K562 (cell line): Measurements from ENCODE around the gene TTC4. TPM values are rescaled to one million over a fixed set of nuclear protein-coding genes. Genes with fewer than 3 reads are reported as not detected.

Experiments used
- ATAC-seq: fragments of 200-7000 bp; cut with Tn5 transposase; 3 replicates; pipeline ENCODE4 v1.9.1; 2020; ENCODE audit warnings: moderate library complexity
- BruUV-seq: library from RNA; stranded (reverse); fragments of 400-500 nt; replicated peaks from 2 replicates; lab custom pipeline; 2021; lab: Mats Ljungman, UMichigan
- CTCF ChIA-PET: fragments of 300-600 bp; formaldehyde crosslinking; extraction: SDS; loops from one replicate; lab custom pipeline; 2021; ENCODE audit warnings: low intra/inter-chr PET ratio; lab: Yijun Ruan, JAX
- POLR2A ChIA-PET: fragments of 300-600, 350-650 bp; sonication (Branson Sonifier 250); formaldehyde crosslinking; extraction: SDS; loops from one replicate; lab custom pipeline; 2021; ENCODE audit warnings: antibody characterized with exemption, inconsistent platforms; lab: Yijun Ruan, JAX
- DNase-seq, 4 experiments: peaks; one replicate each; pipeline versions ENCODE4 v3.0.0 to v3.0.0-alpha.2; 2011 to 2018; ENCODE audit warnings: low spot score in 3 of 4, mixed read lengths in 3 of 4; ENCODE audit errors: extremely low read depth in 1 of 4
- FAIRE-seq: peaks from 2 replicates; lab custom pipeline; 2011; peaks lifted over from hg19 to GRCh38; lab: Jason Lieb, UNC
- H2AFZ ChIP-seq: 2 replicates; pipeline ENCODE4 v1.6.0; 2011; ENCODE audit warnings: low read depth, low read length, control low read depth, inconsistent platforms
- H3K27ac ChIP-seq: fragments of 200-600 bp; 3 replicates; pipeline ENCODE4 v1.8.0; 2011; ENCODE audit warnings: low read depth, mild to moderate bottlenecking, control low read depth, inconsistent platforms, low read length, moderate library complexity, mixed read lengths; ENCODE audit errors: extremely low read depth
- H3K27me3 ChIP-seq, 2 experiments: fragments of 300-600 bp in 1 of 2; 2 replicates in 1 of 2; 3 replicates in 1 of 2; pipeline versions ENCODE4 v1.6.0 to v1.8.0; 2011; ENCODE audit warnings: inconsistent platforms in 2 of 2, low read length in 2 of 2, mild to moderate bottlenecking in 1 of 2, mixed read lengths in 1 of 2, moderate library complexity in 1 of 2; ENCODE audit not compliant: control insufficient read depth in 2 of 2, insufficient read depth in 2 of 2
- H3K36me3 ChIP-seq: fragments of 300-600 bp; 3 replicates; pipeline ENCODE4 v1.8.0; 2011; ENCODE audit warnings: mild to moderate bottlenecking, low read length, inconsistent platforms; ENCODE audit not compliant: control insufficient read depth, insufficient read depth
- H3K4me1 ChIP-seq, 2 experiments: fragments of 200-600 bp in 1 of 2; replicated peaks in 1 of 2; 2 replicates in 1 of 2; 3 replicates in 1 of 2; pipeline versions ENCODE4 v1.5.1 to v1.8.0; 2011; ENCODE audit warnings: inconsistent platforms in 2 of 2, low read length in 2 of 2, mild to moderate bottlenecking in 1 of 2, mixed read lengths in 1 of 2, moderate library complexity in 1 of 2; ENCODE audit not compliant: control insufficient read depth in 2 of 2, insufficient read depth in 2 of 2
- H3K4me2 ChIP-seq: 2 replicates; pipeline ENCODE4 v1.6.1; 2011; ENCODE audit warnings: low read length, control low read depth, inconsistent platforms, mixed read lengths; ENCODE audit not compliant: insufficient read depth
- H3K4me3 ChIP-seq: fragments of 200-600 bp; sonication (generic), shearing (Covaris generic); 2 replicates; pipeline ENCODE4 v1.5.1; 2016; ENCODE audit warnings: control low read depth, inconsistent platforms
- H3K79me2 ChIP-seq: fragments of 200-600 bp; 3 replicates; pipeline ENCODE4 v1.8.0; 2011; ENCODE audit warnings: low read length, inconsistent platforms; ENCODE audit not compliant: control insufficient read depth, insufficient read depth
- H3K9ac ChIP-seq, 2 experiments: 2 replicates each; pipeline versions ENCODE4 v1.6.0 to v1.6.1; 2011; ENCODE audit warnings: low read depth in 2 of 2, low read length in 2 of 2, control low read depth in 1 of 2, inconsistent platforms in 1 of 2, mild to moderate bottlenecking in 1 of 2, mixed read lengths in 1 of 2; ENCODE audit not compliant: insufficient read depth in 1 of 2
- H3K9me1 ChIP-seq: one replicate; pipeline ENCODE4 v1.6.0; 2011; ENCODE audit warnings: inconsistent platforms, mild to moderate bottlenecking, low read length, moderate library complexity; ENCODE audit not compliant: control insufficient read depth, insufficient read depth
- H3K9me3 ChIP-seq: replicated peaks from 2 replicates; pipeline ENCODE4 v1.5.1; 2011; ENCODE audit warnings: low read depth, low read length, inconsistent platforms; ENCODE audit not compliant: control insufficient read depth, insufficient read depth
- H4K20me1 ChIP-seq: replicated peaks from 2 replicates; pipeline ENCODE4 v1.6.1; 2011; ENCODE audit warnings: low read length, inconsistent platforms, mixed read lengths; ENCODE audit not compliant: control insufficient read depth, insufficient read depth
- ARHGAP35 ChIP-seq: fragments of 450-650 bp; IDR thresholded peaks from 2 replicates; pipeline ENCODE4 v1.6.1; 2018; ENCODE audit not compliant: partially characterized antibody
- CEBPG ChIP-seq, 3 experiments: fragments of 200-800 bp in 1 of 3; sonication (Bioruptor generic) in 1 of 3; sonication (generic) in 1 of 3; formaldehyde crosslinking in 1 of 3; IDR thresholded peaks in 2 of 3; conservative IDR thresholded peaks in 1 of 3; 2 replicates each; pipeline versions ENCODE4 v1.6.1 to v1.8.0; 2016 to 2022; ENCODE audit warnings: missing compliant biosample characterization in 2 of 3, missing genetic modification characterization in 2 of 3, mild to moderate bottlenecking in 1 of 3, missing genetic modification reagents in 1 of 3
- ELF4 ChIP-seq: fragments of 450-650 bp; formaldehyde crosslinking; IDR thresholded peaks from 2 replicates; pipeline ENCODE4 v1.4.0; 2022; ENCODE audit warnings: missing genetic modification characterization
- EP300 ChIP-seq: IDR thresholded peaks from 2 replicates; pipeline ENCODE4 v1.6.1; 2012; ENCODE audit warnings: low read length, improper control_type of control experiment
- JUNB ChIP-seq: fragments of 450-650 bp; formaldehyde crosslinking; conservative IDR thresholded peaks from 2 replicates; pipeline ENCODE4 v1.4.0; 2020; ENCODE audit warnings: mild to moderate bottlenecking
- NCOA4 ChIP-seq: fragments of 450-650 bp; IDR thresholded peaks from 2 replicates; pipeline ENCODE4 v1.6.1; 2018; ENCODE audit warnings: mild to moderate bottlenecking; ENCODE audit not compliant: partially characterized antibody
- NR3C1 ChIP-seq: sonication (generic); formaldehyde crosslinking; IDR thresholded peaks from 2 replicates; pipeline ENCODE4 v1.8.1; 2022; ENCODE audit warnings: missing genetic modification reagents
- SIN3A ChIP-seq, 2 experiments: fragments of 150-350 bp in 1 of 2; IDR thresholded peaks; 2 replicates each; pipeline ENCODE4 v1.6.1; 2011 to 2016; ENCODE audit warnings: borderline replicate concordance in 2 of 2, low read depth in 2 of 2, low read length in 2 of 2, mild to moderate bottlenecking in 2 of 2, moderate library complexity in 2 of 2; ENCODE audit not compliant: control insufficient read depth in 1 of 2
- SMAD1 ChIP-seq: fragments of 150-350 bp; IDR thresholded peaks from 2 replicates; pipeline ENCODE4 v1.6.1; 2014; ENCODE audit warnings: low read length, low read depth; ENCODE audit not compliant: partially characterized antibody
- TEAD1 ChIP-seq, 2 experiments: fragments of 450-650 bp in 1 of 2; sonication (generic) in 1 of 2; formaldehyde crosslinking; IDR thresholded peaks; 2 replicates each; pipeline versions ENCODE4 v1.4.0 to v1.8.0; 2020 to 2022; ENCODE audit warnings: mild to moderate bottlenecking in 2 of 2, missing genetic modification reagents in 1 of 2
- TOE1 ChIP-seq, 2 experiments: fragments of 450-650 bp in 1 of 2; sonication (generic) in 1 of 2; formaldehyde crosslinking in 1 of 2; IDR thresholded peaks; 2 replicates each; pipeline versions ENCODE4 v1.7.1 to v1.8.0; 2016 to 2022; ENCODE audit warnings: borderline replicate concordance in 2 of 2, mild to moderate bottlenecking in 2 of 2, antibody characterized with exemption in 1 of 2, inconsistent platforms in 1 of 2, low read depth in 1 of 2, missing genetic modification reagents in 1 of 2, moderate library complexity in 1 of 2
- ZNF3 ChIP-seq: fragments of 250-450 bp; sonication (Bioruptor Pico); IDR thresholded peaks from 2 replicates; pipeline ENCODE4 v1.5.0; 2021; ENCODE audit warnings: mild to moderate bottlenecking, moderate library complexity
- WGBS: fragments of 100-300 bp; shearing (Covaris generic); methylation state at CpG from one replicate; pipeline ENCODE4 v1.1.6; 2016; ENCODE audit warnings: low coverage, mixed read lengths; ENCODE audit not compliant: insufficient coverage; ENCODE audit errors: missing lambda C conversion rate; 5-methylcytosine and 5-hydroxymethylcytosine counted together
- in situ Hi-C: fragments of 300-500 bp; cut with MboI; formaldehyde crosslinking; loops from 4 replicates; pipeline ENCODE4 v1.15.0; 2018; ENCODE audit warnings: inconsistent platforms, mixed read lengths
- intact Hi-C: fragments of 100-400 bp; cut with micrococcal nuclease; formaldehyde crosslinking; loops from 2 replicates; pipeline ENCODE4 v1.14.2; 2022
- polyA plus RNA-seq, 8 experiments: library from polyadenylated mRNA; depleted of rRNA in 4 of 8; stranded (reverse) in 5 of 8; unstranded in 3 of 8; fragments of >200 nt; fragmentation: Nextera tagmentation in 2 of 8; fragmentation: Illumina TruSeq in 1 of 8; extraction: Ambion mirVana in 2 of 8; extraction: Trizol in 1 of 8; gene quantifications; 2 replicates each; pipeline versions ENCODE4 v1.2.1 to v1.2.3, GENCODE V29; 2011 to 2014; ENCODE audit warnings: inconsistent platforms in 1 of 8, missing spikeins in 1 of 8
- total RNA-seq, 7 experiments: library from RNA; depleted of rRNA in 6 of 7; stranded (reverse); fragments of >200 nt in 6 of 7; fragmentation: Illumina TruSeq in 2 of 7; extraction: Trizol in 2 of 7; gene quantifications; 2 replicates each; pipeline versions ENCODE4 v1.2.1 to v1.2.3, GENCODE V29; 2011 to 2021; ENCODE audit warnings: low replicate concordance in 1 of 7
- TF ChIP-seq, protein P1 (sequence below): sonication (generic); formaldehyde crosslinking; IDR thresholded peaks from 2 replicates; pipeline ENCODE4 v1.5.0; 2020; ENCODE audit warnings: missing genetic modification reagents
- TF ChIP-seq, protein P2 (sequence below): fragments of 250-450 bp; sonication (Bioruptor Pico); IDR thresholded peaks from 2 replicates; pipeline ENCODE4 v1.8.0; 2022; ENCODE audit warnings: moderate library complexity, mild to moderate bottlenecking, inconsistent platforms

TTC4 gene
- total and polyA plus RNA-seq, 9 of the 15 experiments (the other 6 are each of a cell fraction or from before 2014, with no cell fraction given) = 36.3 to 111 (median 54.1) TPM

DNA sequence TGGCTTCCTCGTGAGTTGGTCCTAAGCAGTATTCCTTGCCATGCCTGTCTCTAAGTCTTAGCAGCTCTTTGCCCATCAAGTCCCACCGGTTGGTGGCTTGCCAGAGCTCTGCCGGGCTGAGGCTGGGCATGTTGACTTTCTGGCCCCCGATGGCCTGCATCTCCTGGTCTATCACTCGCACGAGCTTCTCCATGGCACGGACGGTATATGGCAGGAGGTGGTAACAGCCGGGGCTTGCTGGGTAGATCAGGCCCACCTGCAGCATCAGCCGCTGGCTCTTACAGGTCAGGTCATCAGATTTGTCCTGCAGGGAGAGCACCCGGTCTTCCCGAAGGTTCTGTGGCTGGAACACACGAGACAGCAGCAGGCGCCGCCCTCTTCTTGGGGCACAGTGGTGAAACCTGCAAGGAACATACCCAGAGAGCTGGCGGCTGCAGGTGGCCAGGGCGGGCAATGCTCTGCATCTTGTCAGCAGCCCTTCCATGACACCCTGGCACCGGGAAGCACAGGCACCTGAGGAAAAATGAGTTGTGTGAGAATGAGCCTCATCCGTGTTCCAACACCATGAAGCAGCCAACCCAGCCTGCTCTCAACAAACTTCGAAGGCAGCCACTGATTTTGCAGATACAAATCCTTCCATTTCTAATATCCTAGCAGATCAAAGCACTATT, 43.2 kb downstream of the TTC4 start (continued):
- TF ChIP-seq ARHGAP35 = no peak
- no peak for TF ChIP-seq ELF4
- TF ChIP-seq ZNF3 (CRISPR knock-in tag) = no peak
- no peak for TF ChIP-seq NCOA4
- TF ChIP-seq CEBPG (CRISPR knock-in tag; IDR thresholded peaks at IDR 0.05) = no peak
- TF ChIP-seq CEBPG (tag; conservative IDR thresholded peaks at IDR 0.05 in 1 of 2, IDR thresholded peaks at IDR 0.05 in 1 of 2) = no peak
- TF ChIP-seq JUNB (CRISPR knock-in tag) = no peak
- no peak for TF ChIP-seq SMAD1

DNA sequence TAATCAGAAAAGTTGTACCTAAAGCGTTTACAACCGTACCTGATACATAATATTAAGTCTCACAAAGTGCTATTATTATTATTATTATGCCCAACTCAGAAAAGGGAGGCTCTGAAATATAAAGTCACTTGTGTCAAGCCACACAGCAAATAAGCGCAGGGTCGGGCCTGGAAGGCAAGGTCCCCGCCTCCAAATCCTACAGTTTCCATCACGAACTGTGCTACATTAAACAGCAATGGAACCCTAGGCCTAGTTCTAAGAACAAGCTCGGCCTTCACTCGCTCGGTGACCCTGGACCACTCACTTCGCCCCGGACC, 48.1 kb downstream of the TTC4 start:
- H3K27me3 ChIP-seq = no peaks in the 10 kb centered on the region; a peak in 1 of 5 replicates
- H3K27ac ChIP-seq = peak overlapping the region; percentile 75
- H3K9me3 ChIP-seq = no peaks in the 10 kb centered on the region
- peaks cover 18% of the 10 kb centered on the region for H3K79me2 ChIP-seq
- peaks cover 0 to 7% of the 10 kb centered on the region in 2 experiments; a peak in 2 of 5 replicates for H3K4me1 ChIP-seq
- peaks cover under 1% of the 10 kb centered on the region; the same call in 1 of the 3 replicates for H3K36me3 ChIP-seq
- FAIRE-seq (no peak), ATAC-seq (peak; percentile 19), DNase-seq (no peak)
- CTCF ChIA-PET = interaction anchor here (1.3 kb wide), 1 partner anchor 28 kb away, joined by 3 read pairs; no protein-coding TSS in a partner anchor
- intact Hi-C loops (loop anchor here (2.0 kb wide), 1 partner anchor 49 kb away; the partner anchor contains the start of gene TTC4), in situ Hi-C loops (no loop called here)
- TSS peak; percentile 85 for BruUV-seq
- H2AFZ ChIP-seq = peak overlapping the region; percentile 96
- peaks cover under 1% of the 10 kb centered on the region for H3K9me1 ChIP-seq
- POLR2A ChIA-PET = interaction anchor here (0.9 to 2.9 kb wide), 4 partner anchors 13 to 58 kb away, joined by 3 to 19 read pairs (median 6); no protein-coding TSS in a partner anchor
- H3K4me3 ChIP-seq = peak overlapping the region; percentile 87
- H3K9ac ChIP-seq = peak overlapping the region; percentile 90 to 94
- peak overlapping the region; percentile 100 for H3K4me2 ChIP-seq
- H4K20me1 ChIP-seq = no peaks in the 10 kb centered on the region
- WGBS = 2% methylated on average over 10 of the region's 11 CpGs
- TF ChIP-seq, protein P1, sequence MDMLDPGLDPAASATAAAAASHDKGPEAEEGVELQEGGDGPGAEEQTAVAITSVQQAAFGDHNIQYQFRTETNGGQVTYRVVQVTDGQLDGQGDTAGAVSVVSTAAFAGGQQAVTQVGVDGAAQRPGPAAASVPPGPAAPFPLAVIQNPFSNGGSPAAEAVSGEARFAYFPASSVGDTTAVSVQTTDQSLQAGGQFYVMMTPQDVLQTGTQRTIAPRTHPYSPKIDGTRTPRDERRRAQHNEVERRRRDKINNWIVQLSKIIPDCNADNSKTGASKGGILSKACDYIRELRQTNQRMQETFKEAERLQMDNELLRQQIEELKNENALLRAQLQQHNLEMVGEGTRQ (CRISPR knock-in tag) = 0 out of 2 replicates have a peak, but pooled peaks have one; percentile 7
- 0 out of 4 replicates have a peak, but pooled peaks of 1 of the 2 experiments have one; percentile 52 for TF ChIP-seq SIN3A (IDR thresholded peaks at IDR 0.05; ENCODE audit: borderline replicate concordance in 2 of 2, control insufficient read depth in 1 of 2, low read depth in 2 of 2, low read length in 2 of 2)
- TF ChIP-seq, protein P2, sequence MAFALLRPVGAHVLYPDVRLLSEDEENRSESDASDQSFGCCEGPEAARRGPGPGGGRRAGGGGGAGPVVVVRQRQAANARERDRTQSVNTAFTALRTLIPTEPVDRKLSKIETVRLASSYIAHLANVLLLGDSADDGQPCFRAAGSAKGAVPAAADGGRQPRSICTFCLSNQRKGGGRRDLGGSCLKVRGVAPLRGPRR (CRISPR knock-in tag) = no peak
- peak; percentile 41; the same call in 1 of the 2 replicates for TF ChIP-seq TOE1 (IDR thresholded peaks at IDR 0.05; ENCODE audit: borderline replicate concordance)
- TF ChIP-seq TOE1 (CRISPR knock-in tag; IDR thresholded peaks at IDR 0.05; ENCODE audit: borderline replicate concordance, low read depth) = no peak
- TF ChIP-seq NR3C1 (CRISPR knock-in tag) = no peak
- TF ChIP-seq EP300 = 0 out of 2 replicates have a peak, but pooled peaks have one; percentile 21
- TF ChIP-seq TEAD1 (CRISPR knock-in tag; IDR thresholded peaks at IDR 0.05) = 0 out of 4 replicates have a peak, but pooled peaks of 1 of the 2 experiments have one; percentile 29
